Hepatocyte (in vitro differentiated cells): Measurements from ENCODE around the gene OPN3. TPM values are rescaled to one million over a fixed set of nuclear protein-coding genes. Genes with fewer than 3 reads are reported as not detected.
A peak's percentile ranks its signal among the peaks of the same experiment; 100 is the strongest.

Experiments
- DNase-seq: peaks from one replicate; pipeline ENCODE4 v3.0.0-alpha.2; 2016; ENCODE audit warnings: low spot score
- H2AFZ ChIP-seq: fragments of 200-600 bp; sonication (generic); 2 replicates; pipeline ENCODE4 v1.6.0; 2016; ENCODE audit warnings: antibody characterized with exemption, mild to moderate bottlenecking
- H3K27ac ChIP-seq: fragments of 200-600 bp; sonication (generic); 2 replicates; pipeline ENCODE4 v1.5.1; 2016; ENCODE audit warnings: mild to moderate bottlenecking
- H3K27me3 ChIP-seq: fragments of 200-600 bp; sonication (generic); 2 replicates; pipeline ENCODE4 v1.6.1; 2016
- H3K36me3 ChIP-seq: fragments of 200-600 bp; sonication (generic); replicated peaks from 2 replicates; pipeline ENCODE4 v1.5.1; 2016; ENCODE audit warnings: low read depth; ENCODE audit not compliant: insufficient read depth
- H3K4me1 ChIP-seq: fragments of 200-600 bp; sonication (generic); 2 replicates; pipeline ENCODE4 v1.5.1; 2016; ENCODE audit warnings: mild to moderate bottlenecking, moderate library complexity; ENCODE audit not compliant: insufficient read depth
- H3K4me2 ChIP-seq: fragments of 200-600 bp; sonication (generic); 2 replicates; pipeline ENCODE4 v1.6.0; 2016
- H3K4me3 ChIP-seq: fragments of 200-600 bp; sonication (generic); 2 replicates; pipeline ENCODE4 v1.5.1; 2016; ENCODE audit warnings: mild to moderate bottlenecking
- H3K79me2 ChIP-seq: fragments of 200-600 bp; sonication (generic); 2 replicates; pipeline ENCODE4 v1.6.0; 2017; ENCODE audit warnings: mild to moderate bottlenecking
- H3K9me2 ChIP-seq: fragments of 200-600 bp; sonication (generic); replicated peaks from 2 replicates; pipeline ENCODE4 v1.6.0; 2017; ENCODE audit warnings: mild to moderate bottlenecking; ENCODE audit not compliant: insufficient read depth
- H3K9me3 ChIP-seq: fragments of 200-600 bp; sonication (generic); 2 replicates; pipeline ENCODE4 v1.5.1; 2016; ENCODE audit warnings: low read depth, mild to moderate bottlenecking
- H4K20me1 ChIP-seq: fragments of 200-600 bp; sonication (generic); 2 replicates; pipeline ENCODE4 v1.6.0; 2016; ENCODE audit warnings: mild to moderate bottlenecking; ENCODE audit not compliant: insufficient read depth, poor library complexity, severe bottlenecking
- CTCF ChIP-seq: fragments of 200-600 bp; sonication (generic); IDR thresholded peaks from 2 replicates; pipeline ENCODE4 v1.5.1; 2016; ENCODE audit warnings: antibody characterized with exemption, mild to moderate bottlenecking; ENCODE audit not compliant: poor library complexity
- EZH2 ChIP-seq: fragments of 200-600 bp; sonication (generic); IDR thresholded peaks from 2 replicates; pipeline ENCODE4 v1.6.1; 2016; ENCODE audit warnings: antibody characterized with exemption, mild to moderate bottlenecking, borderline replicate concordance
- EZH2phosphoT487 ChIP-seq: fragments of 200-600 bp; sonication (generic); IDR thresholded peaks from one replicate; pipeline ENCODE4 v1.6.1; 2018; ENCODE audit warnings: antibody characterized with exemption, mild to moderate bottlenecking, low read depth, moderate library complexity; ENCODE audit not compliant: unreplicated experiment, severe bottlenecking
- WGBS: methylation state at CpG from one replicate; pipeline ENCODE4 v1.1.6; 2016; ENCODE audit warnings: low lambda C conversion rate; ENCODE audit errors: missing lambda C conversion rate; 5-methylcytosine and 5-hydroxymethylcytosine counted together
- polyA plus RNA-seq: library from polyadenylated mRNA; unstranded; fragments of >200 nt; fragmentation: Nextera tagmentation; extraction: Ambion mirVana; gene quantifications from 2 replicates; pipeline ENCODE4 v1.2.1, GENCODE V29; 2016
- total RNA-seq: library from RNA; depleted of rRNA; stranded (reverse); fragments of >200 nt; gene quantifications from 2 replicates; pipeline ENCODE4 v1.2.3, GENCODE V29; 2014

The OPN3 gene
- total and polyA plus RNA-seq, 2 experiments from 2014 or later = 40.0 to 75.8 TPM

GRCh38 chr1:241641773-241642592, 1.8 kb upstream of the OPN3 start:
- no peaks in the 10 kb centered on the region for H3K36me3 ChIP-seq
- 51% methylated on average over 12 of the region's 12 CpGs for WGBS
- no peaks in the 10 kb centered on the region for H3K9me2 ChIP-seq
- peak overlapping the region; percentile 94 for H3K27ac ChIP-seq
- peaks cover 24% of the 10 kb centered on the region for H3K4me1 ChIP-seq
- H3K79me2 ChIP-seq = peaks cover 20% of the 10 kb centered on the region
- no peaks in the 10 kb centered on the region for H3K27me3 ChIP-seq
- H3K4me2 ChIP-seq = peak overlapping the region; percentile 30
- no peaks in the 10 kb centered on the region for H3K9me3 ChIP-seq
- H4K20me1 ChIP-seq = no peaks in the 10 kb centered on the region
- peak; percentile 22 for DNase-seq
- H2AFZ ChIP-seq = no peak overlapping the region
- no peak overlapping the region for H3K4me3 ChIP-seq
- TF ChIP-seq CTCF (no peak), EZH2 (no peak), EZH2phosphoT487 (no peak)

- peak overlapping the region; percentile 94 for H3K27ac ChIP-seq
- no peaks in the 10 kb centered on the region for H4K20me1 ChIP-seq
- no peaks in the 10 kb centered on the region for H3K9me2 ChIP-seq
- TF ChIP-seq EZH2 (no peak), CTCF (no peak), EZH2phosphoT487 (no peak)
- H2AFZ ChIP-seq = peak overlapping the region; percentile 97
- H3K79me2 ChIP-seq = peaks cover 26% of the 10 kb centered on the region
- H3K4me3 ChIP-seq = peak overlapping the region; percentile 42
- peak overlapping the region; percentile 83 for H3K4me2 ChIP-seq
- DNase-seq = peak; percentile 65
- no peaks in the 10 kb centered on the region for H3K9me3 ChIP-seq
- H3K36me3 ChIP-seq = no peaks in the 10 kb centered on the region
- no peaks in the 10 kb centered on the region for H3K27me3 ChIP-seq
- 86% methylated on average over 9 of the region's 9 CpGs for WGBS
- peaks cover 24% of the 10 kb centered on the region for H3K4me1 ChIP-seq
Observed at GRCh38 chr1:241640867-241641622, 876 bp upstream of the OPN3 start.

- Histone ChIP-seq H3K27ac (peak overlapping the region; percentile 90), H3K9me2 (no peaks in the 10 kb centered on the region), H3K27me3 (no peaks in the 10 kb centered on the region), H3K79me2 (peaks cover 35% of the 10 kb centered on the region), H3K9me3 (no peaks in the 10 kb centered on the region), H3K4me3 (peak overlapping the region; percentile 86), H3K4me1 (peaks cover 24% of the 10 kb centered on the region), H2AFZ (peak overlapping the region; percentile 96), H3K4me2 (peak overlapping the region; percentile 80), H3K36me3 (no peaks in the 10 kb centered on the region), H4K20me1 (no peaks in the 10 kb centered on the region)
- under 1% methylated on average over 16 of the region's 42 CpGs for WGBS
- TF ChIP-seq EZH2phosphoT487 (no peak), EZH2 (no peak), CTCF (peak; percentile 1)
- peak; percentile 30 for DNase-seq
Observed at GRCh38 chr1:241639623-241640148, 483 bp downstream of the OPN3 start.
